Measurements from ENCODE around the gene SMAD3.

SMAD3 gene

GRCh38 chr15:67170143-67170925 is 104.9 kb downstream of the SMAD3 start:
- DNase-seq = no peak

GRCh38 chr15:67171471-67171870 is 106.1 kb downstream of the SMAD3 start:
- no peak for DNase-seq

GRCh38 chr15:67172172-67172571 is 106.8 kb downstream of the SMAD3 start:
- no peak for DNase-seq

- DNase-seq = no peak
Observed at GRCh38 chr15:67173005-67173404, 107.6 kb downstream of the SMAD3 start.

GRCh38 chr15:67173786-67174185 is 108.4 kb downstream of the SMAD3 start:
- DNase-seq = no peak

- no peak for DNase-seq
Observed at GRCh38 chr15:67174446-67174845, 109.0 kb downstream of the SMAD3 start.

GRCh38 chr15:67174864-67175573 is 109.6 kb downstream of the SMAD3 start:
- DNase-seq = no peak

- no peak for DNase-seq
Observed at GRCh38 chr15:67175643-67176071, 110.3 kb downstream of the SMAD3 start.

GRCh38 chr15:67176195-67176971 is 111.0 kb downstream of the SMAD3 start:
- DNase-seq = peak; percentile 23

- no peak for DNase-seq
Observed at GRCh38 chr15:67177752-67178151, 112.3 kb downstream of the SMAD3 start.

- no peak for DNase-seq
Observed at GRCh38 chr15:67178569-67179210, 113.3 kb downstream of the SMAD3 start.

- no peak for DNase-seq
Observed at GRCh38 chr15:67179411-67179995, 114.1 kb downstream of the SMAD3 start.

GRCh38 chr15:67180035-67180434 is 114.6 kb downstream of the SMAD3 start:
- DNase-seq = no peak

GRCh38 chr15:67180514-67181191 is 115.3 kb downstream of the SMAD3 start:
- no peak for DNase-seq

- no peak for DNase-seq
Observed at GRCh38 chr15:67181221-67181639, 115.8 kb downstream of the SMAD3 start.

- DNase-seq = no peak
Observed at GRCh38 chr15:67183443-67184169, 118.2 kb downstream of the SMAD3 start.

- DNase-seq = no peak
Observed at GRCh38 chr15:67184208-67184925, 119.0 kb downstream of the SMAD3 start.

GRCh38 chr15:67185051-67185450 is 119.6 kb downstream of the SMAD3 start:
- no peak for DNase-seq

GRCh38 chr15:67185621-67186225 is 120.3 kb downstream of the SMAD3 start:
- DNase-seq = no peak

- DNase-seq = no peak
Observed at GRCh38 chr15:67186226-67186649, 120.8 kb downstream of the SMAD3 start.
